MM.1S (cell line): Measurements from ENCODE around the gene C4orf33.

ENCODE experiments used
- CTCF ChIP-seq: fragments of 300-600 bp; sonication (generic); IDR thresholded peaks from 2 replicates; pipeline ENCODE4 v1.5.1; 2016; ENCODE audit warnings: antibody characterized with exemption, low read length, mixed read lengths
- EZH2phosphoT487 ChIP-seq: fragments of 300-600 bp; sonication (generic); IDR thresholded peaks from 2 replicates; pipeline ENCODE4 v1.6.1; 2018; ENCODE audit warnings: antibody characterized with exemption, low read length

GRCh38 chr4:129144755-129145206 lies 48.8 kb downstream of the C4orf33 start:
- TF ChIP-seq CTCF (no peak), EZH2phosphoT487 (no peak)
